H1 (cell line): Measurements from ENCODE around the gene LRRC26. TPM values are rescaled to one million over a fixed set of nuclear protein-coding genes. Genes with fewer than 3 reads are reported as not detected.

ENCODE experiments used
- BCL11A ChIP-seq, 2 experiments: IDR thresholded peaks; one replicate each; pipeline ENCODE4 v1.6.1; 2011; ENCODE audit warnings: low read depth in 2 of 2, low read length in 2 of 2, mild to moderate bottlenecking in 2 of 2
- CEBPB ChIP-seq: IDR thresholded peaks from 2 replicates; pipeline ENCODE4 v1.6.1; 2012; ENCODE audit warnings: low read depth, low read length
- EP300 ChIP-seq, 2 experiments: IDR thresholded peaks; 1 replicate in 1 of 2; 2 replicates in 1 of 2; pipeline ENCODE4 v1.6.1; 2011 to 2012; ENCODE audit warnings: low read depth in 2 of 2, low read length in 2 of 2, mild to moderate bottlenecking in 2 of 2, borderline replicate concordance in 1 of 2, inconsistent platforms in 1 of 2, moderate library complexity in 1 of 2
- KDM5A ChIP-seq: fragments of 200-600 bp; IDR thresholded peaks from 2 replicates; pipeline ENCODE4 v1.7.1; 2012; ENCODE audit warnings: mild to moderate bottlenecking, low read length, inconsistent platforms, mixed read lengths
- polyA plus RNA-seq, 7 experiments: library from polyadenylated mRNA; depleted of rRNA in 3 of 7; stranded (reverse) in 5 of 7; unstranded in 2 of 7; fragments of >200 nt in 5 of 7; fragments of 200-250 nt in 2 of 7; gene quantifications; 1 replicate in 5 of 7; 2 replicates in 1 of 7; 4 replicates in 1 of 7; pipeline versions ENCODE4 v1.2.1 to v1.2.3, GENCODE V29; 2011 to 2013; ENCODE audit warnings: missing spikeins in 2 of 7, mixed read lengths in 2 of 7
- total RNA-seq: library from RNA; stranded (reverse); fragmentation: NEBNext Ultra II Directional; extraction: Animal tissue kit (Norgen Biotek cat#: 25700); gene quantifications from 2 replicates; pipeline ENCODE4 v1.2.1, GENCODE V29; 2021
- TF ChIP-seq, protein P1 (sequence below): fragments of 300-600 bp; sonication (generic); IDR thresholded peaks from 2 replicates; pipeline ENCODE4 v1.7.1; 2012; ENCODE audit warnings: low read length, moderate library complexity, mild to moderate bottlenecking, inconsistent platforms; ENCODE audit not compliant: insufficient replicate concordance
- TF ChIP-seq, protein P2 (sequence below): IDR thresholded peaks from 2 replicates; pipeline ENCODE4 v1.6.1; 2012; ENCODE audit warnings: inconsistent platforms

The LRRC26 gene
- total and polyA plus RNA-seq, 2 of the 8 experiments (the other 6 are each of a cell fraction or from before 2014, with no cell fraction given) = 0.34 to 0.85 TPM

DNA sequence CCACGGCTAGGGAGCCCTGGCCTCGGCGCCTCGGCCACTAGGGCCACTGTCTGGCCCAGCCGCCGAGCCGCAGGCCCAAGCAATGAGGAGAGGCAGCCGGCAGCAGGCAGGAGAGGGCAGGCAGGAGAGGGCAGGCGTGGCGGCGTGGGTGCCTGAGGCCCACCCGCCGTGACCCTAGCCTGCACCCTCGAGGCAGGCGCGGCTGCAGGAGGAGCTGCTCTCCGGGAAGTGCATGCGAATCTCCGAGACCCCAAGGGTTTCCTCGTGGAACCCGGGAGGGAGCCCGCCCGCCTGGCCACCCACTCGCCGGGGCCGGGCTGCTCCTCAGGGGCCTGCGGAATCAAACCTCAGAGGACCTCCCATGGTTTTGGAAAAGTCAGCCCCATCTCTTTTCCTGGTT is 21.6 kb downstream of the LRRC26 start (continued):
- TF ChIP-seq, protein P1, sequence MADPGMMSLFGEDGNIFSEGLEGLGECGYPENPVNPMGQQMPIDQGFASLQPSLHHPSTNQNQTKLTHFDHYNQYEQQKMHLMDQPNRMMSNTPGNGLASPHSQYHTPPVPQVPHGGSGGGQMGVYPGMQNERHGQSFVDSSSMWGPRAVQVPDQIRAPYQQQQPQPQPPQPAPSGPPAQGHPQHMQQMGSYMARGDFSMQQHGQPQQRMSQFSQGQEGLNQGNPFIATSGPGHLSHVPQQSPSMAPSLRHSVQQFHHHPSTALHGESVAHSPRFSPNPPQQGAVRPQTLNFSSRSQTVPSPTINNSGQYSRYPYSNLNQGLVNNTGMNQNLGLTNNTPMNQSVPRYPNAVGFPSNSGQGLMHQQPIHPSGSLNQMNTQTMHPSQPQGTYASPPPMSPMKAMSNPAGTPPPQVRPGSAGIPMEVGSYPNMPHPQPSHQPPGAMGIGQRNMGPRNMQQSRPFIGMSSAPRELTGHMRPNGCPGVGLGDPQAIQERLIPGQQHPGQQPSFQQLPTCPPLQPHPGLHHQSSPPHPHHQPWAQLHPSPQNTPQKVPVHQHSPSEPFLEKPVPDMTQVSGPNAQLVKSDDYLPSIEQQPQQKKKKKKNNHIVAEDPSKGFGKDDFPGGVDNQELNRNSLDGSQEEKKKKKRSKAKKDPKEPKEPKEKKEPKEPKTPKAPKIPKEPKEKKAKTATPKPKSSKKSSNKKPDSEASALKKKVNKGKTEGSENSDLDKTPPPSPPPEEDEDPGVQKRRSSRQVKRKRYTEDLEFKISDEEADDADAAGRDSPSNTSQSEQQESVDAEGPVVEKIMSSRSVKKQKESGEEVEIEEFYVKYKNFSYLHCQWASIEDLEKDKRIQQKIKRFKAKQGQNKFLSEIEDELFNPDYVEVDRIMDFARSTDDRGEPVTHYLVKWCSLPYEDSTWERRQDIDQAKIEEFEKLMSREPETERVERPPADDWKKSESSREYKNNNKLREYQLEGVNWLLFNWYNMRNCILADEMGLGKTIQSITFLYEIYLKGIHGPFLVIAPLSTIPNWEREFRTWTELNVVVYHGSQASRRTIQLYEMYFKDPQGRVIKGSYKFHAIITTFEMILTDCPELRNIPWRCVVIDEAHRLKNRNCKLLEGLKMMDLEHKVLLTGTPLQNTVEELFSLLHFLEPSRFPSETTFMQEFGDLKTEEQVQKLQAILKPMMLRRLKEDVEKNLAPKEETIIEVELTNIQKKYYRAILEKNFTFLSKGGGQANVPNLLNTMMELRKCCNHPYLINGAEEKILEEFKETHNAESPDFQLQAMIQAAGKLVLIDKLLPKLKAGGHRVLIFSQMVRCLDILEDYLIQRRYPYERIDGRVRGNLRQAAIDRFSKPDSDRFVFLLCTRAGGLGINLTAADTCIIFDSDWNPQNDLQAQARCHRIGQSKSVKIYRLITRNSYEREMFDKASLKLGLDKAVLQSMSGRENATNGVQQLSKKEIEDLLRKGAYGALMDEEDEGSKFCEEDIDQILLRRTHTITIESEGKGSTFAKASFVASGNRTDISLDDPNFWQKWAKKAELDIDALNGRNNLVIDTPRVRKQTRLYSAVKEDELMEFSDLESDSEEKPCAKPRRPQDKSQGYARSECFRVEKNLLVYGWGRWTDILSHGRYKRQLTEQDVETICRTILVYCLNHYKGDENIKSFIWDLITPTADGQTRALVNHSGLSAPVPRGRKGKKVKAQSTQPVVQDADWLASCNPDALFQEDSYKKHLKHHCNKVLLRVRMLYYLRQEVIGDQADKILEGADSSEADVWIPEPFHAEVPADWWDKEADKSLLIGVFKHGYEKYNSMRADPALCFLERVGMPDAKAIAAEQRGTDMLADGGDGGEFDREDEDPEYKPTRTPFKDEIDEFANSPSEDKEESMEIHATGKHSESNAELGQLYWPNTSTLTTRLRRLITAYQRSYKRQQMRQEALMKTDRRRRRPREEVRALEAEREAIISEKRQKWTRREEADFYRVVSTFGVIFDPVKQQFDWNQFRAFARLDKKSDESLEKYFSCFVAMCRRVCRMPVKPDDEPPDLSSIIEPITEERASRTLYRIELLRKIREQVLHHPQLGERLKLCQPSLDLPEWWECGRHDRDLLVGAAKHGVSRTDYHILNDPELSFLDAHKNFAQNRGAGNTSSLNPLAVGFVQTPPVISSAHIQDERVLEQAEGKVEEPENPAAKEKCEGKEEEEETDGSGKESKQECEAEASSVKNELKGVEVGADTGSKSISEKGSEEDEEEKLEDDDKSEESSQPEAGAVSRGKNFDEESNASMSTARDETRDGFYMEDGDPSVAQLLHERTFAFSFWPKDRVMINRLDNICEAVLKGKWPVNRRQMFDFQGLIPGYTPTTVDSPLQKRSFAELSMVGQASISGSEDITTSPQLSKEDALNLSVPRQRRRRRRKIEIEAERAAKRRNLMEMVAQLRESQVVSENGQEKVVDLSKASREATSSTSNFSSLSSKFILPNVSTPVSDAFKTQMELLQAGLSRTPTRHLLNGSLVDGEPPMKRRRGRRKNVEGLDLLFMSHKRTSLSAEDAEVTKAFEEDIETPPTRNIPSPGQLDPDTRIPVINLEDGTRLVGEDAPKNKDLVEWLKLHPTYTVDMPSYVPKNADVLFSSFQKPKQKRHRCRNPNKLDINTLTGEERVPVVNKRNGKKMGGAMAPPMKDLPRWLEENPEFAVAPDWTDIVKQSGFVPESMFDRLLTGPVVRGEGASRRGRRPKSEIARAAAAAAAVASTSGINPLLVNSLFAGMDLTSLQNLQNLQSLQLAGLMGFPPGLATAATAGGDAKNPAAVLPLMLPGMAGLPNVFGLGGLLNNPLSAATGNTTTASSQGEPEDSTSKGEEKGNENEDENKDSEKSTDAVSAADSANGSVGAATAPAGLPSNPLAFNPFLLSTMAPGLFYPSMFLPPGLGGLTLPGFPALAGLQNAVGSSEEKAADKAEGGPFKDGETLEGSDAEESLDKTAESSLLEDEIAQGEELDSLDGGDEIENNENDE = no peak
- TF ChIP-seq BCL11A (IDR thresholded peaks at IDR 0.05; ENCODE audit: low read depth in 2 of 2, low read length in 2 of 2) (no peak), EP300 (IDR thresholded peaks at IDR 0.05; ENCODE audit: borderline replicate concordance in 1 of 2, low read depth in 2 of 2, low read length in 2 of 2) (no peak), KDM5A (no peak), CEBPB (no peak)
- TF ChIP-seq, protein P2, sequence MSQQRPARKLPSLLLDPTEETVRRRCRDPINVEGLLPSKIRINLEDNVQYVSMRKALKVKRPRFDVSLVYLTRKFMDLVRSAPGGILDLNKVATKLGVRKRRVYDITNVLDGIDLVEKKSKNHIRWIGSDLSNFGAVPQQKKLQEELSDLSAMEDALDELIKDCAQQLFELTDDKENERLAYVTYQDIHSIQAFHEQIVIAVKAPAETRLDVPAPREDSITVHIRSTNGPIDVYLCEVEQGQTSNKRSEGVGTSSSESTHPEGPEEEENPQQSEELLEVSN = no peak
